ENCODE measurements around the gene FUT6.
"Not testable (repeated sequence)": the region's sequence is repeated elsewhere in the genome, so short reads cannot be mapped to it uniquely, and the experiment has no call there.

FUT6 gene, protein sequence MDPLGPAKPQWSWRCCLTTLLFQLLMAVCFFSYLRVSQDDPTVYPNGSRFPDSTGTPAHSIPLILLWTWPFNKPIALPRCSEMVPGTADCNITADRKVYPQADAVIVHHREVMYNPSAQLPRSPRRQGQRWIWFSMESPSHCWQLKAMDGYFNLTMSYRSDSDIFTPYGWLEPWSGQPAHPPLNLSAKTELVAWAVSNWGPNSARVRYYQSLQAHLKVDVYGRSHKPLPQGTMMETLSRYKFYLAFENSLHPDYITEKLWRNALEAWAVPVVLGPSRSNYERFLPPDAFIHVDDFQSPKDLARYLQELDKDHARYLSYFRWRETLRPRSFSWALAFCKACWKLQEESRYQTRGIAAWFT

DNA sequence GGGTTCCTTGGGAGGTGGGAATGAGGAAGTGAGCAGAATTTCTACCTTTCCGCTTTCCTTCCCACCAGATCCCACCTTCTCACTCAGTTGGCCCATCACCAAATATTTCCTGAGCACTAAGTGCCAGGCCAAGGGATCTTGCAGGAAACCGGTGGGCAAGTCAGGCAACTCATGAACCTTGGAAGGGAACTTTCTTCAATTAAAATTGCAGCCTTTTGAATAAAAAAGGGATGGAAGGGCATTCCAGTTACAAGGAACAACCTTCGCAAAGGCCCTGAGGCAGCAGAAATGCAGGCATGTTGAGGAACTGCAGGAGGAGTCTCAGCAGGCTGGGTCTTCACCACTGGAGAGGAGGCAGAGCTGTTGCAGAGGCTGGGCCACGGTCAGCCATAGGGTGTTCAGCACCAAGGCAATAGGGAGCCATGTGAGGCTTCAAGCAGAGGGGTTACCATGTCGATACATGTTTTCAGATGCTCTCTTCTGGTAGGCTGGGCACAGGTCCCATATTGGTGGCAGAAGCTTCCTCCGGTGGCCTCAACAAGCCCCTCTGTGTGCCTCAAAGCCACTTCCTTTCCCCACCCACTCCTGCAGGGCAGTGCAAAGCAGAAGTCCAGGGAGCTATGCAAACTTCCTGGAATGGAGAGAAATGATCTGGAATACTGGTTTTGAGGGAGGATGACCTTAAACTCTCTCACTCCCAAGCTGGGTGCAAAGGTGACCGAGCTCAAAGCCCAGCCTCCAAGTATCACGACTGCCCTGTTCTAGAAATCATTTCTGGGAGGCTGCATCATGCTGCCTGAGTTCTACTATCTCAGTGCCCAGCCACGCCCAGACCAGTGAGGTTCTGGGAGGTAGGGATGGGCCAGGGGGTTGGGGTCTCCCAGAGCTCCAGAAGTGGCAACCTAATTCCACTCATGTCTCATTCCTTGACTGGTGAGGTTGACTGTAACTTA lies at the start of gene FUT6:
TSS of gene FUT6 (minus strand) at position 638 of the 953 bp plus-strand sequence. CDS start 7,135 bp downstream, outside the sequence.
- no peak for DNase-seq (ENCODE audit: insufficient read length, low spot score)
- FAIRE-seq: no peak

DNA sequence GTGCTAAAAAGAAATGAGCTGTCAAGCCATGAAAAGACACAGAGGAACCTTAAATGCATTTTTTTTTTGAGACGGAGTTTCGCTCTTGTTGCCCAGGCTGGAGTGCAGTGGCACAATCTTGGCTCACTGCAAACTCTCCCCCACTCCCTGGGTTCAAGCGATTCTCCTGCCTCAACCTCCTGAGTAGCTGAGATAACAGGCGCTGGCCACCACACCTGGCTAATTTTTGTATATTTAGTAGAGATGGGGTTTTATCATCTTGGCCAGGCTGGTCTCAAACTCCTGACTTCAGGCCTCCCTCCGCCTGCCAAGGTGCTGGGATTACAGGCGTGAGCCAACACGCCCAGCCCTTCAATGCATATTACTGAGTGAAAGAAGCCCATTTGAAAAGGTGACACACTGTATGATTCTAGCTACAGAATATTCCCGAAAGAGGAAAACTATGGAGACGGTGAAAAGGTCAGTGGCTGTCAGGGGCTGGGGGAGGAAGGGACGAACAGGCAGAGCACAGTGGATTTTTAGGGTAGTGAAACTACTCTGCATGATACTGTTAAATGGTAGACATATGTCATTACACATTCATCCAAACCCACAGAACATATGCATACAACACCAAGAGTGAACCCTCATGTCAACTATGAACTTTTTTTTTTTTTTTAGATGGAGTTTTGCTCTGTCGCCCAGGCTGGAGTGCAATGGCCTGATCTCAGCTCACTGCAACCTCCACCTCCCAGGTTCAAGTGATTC lies 44.7 kb upstream of the FUT6 start:
- not testable (repeated sequence) for FAIRE-seq; DNase-seq (ENCODE audit: insufficient read length, low spot score)

DNA sequence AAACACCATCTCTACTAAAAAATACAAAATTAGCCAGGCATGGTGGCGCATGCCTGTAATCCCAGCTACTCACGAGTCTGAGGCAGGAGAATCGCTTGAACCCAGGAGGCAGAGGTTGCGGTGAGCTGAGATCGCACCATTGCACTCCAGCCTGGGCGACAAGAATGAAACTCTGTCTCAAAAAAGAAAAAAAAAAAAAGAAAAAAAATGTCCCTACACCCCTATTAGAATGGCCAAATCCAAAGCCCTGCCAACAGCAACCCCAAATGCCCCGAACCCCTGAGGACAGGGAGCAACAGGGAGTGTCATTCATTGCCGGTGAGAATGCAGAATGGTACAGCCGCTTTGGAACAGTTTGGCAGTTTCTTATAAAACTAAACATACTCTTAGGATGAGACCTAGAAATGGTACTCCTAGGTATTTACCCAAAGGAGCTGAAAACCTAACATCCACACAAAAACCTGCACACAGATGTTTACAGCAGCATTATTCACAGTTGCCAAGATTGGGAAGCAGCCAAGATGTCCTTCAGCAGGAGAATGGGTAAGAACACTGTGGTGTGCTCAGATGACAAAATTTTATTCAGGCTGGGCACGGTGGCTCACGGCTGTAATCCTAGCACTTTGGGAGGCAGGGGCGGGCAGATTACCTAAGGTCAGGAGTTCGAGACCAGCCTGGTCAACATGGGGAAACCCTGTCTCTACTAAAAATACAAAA lies 43.8 kb upstream of the FUT6 start:
- not testable (repeated sequence) for DNase-seq (ENCODE audit: insufficient read length, low spot score); FAIRE-seq

DNA sequence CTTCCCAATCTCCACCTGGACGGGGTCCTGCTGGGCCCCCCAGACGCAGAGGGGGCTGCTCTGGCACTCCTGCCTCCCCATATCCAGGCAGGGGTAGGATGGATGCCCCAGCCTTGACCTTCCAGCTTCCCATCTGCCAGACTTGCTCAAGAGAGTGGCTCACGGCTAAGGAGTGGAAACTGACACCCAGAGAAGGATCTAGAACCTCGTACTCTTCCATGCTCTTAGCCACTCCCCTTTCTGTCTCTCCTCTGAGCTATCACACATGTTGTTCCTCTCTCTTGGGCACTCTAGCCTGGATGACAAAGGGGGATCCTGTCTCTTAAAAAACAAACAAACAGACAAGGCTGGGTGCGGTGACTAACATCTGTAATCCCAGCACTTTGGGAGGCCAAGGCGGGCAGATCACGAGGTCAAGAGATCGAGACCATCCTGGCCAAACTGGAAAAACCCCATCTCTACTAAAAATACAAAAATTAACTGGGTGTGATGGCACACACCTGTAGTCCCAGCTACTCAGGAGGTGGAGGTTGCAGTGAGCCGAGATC lies 43.0 kb upstream of the FUT6 start:
- DNase-seq (ENCODE audit: insufficient read length, low spot score) (no peak), FAIRE-seq (no peak)

DNA sequence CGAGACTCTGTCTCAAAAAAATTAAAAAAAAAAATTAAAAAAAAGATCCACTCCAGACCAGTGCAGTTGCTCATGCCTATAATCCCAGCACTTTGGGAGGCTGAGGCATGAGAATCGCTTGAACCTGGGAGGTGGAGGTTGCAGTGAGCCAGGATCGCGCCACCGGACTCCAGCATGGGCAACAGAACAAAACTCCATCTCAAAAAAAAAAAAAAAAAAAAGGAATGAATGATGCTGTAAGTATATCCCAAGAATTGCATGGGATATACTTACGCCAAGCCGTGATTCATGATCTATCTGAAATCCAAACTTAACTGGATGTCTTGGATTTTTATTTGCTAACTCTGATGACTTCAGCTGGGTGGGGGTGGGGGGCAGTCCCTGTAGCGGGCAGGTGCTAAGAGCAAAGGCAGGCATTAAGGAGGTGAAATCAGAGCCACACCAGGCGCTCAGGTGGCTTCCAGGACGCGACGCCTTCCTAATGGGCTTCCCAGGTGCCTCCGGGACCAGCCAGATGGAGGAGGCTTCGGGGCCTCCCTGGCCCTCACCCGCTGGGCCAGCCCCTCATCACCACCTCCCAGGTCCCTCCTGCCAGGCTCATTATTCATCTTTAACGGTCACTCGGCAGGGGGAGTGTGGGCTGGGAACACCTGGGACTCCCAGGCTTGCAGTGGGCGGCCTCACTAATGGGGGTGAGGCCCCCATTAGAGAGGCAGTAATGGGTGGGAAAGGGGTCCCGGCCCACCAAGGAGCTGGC lies 42.2 kb upstream of the FUT6 start:
- DNase-seq (ENCODE audit: insufficient read length, low spot score): no peak
- FAIRE-seq: no peak

DNA sequence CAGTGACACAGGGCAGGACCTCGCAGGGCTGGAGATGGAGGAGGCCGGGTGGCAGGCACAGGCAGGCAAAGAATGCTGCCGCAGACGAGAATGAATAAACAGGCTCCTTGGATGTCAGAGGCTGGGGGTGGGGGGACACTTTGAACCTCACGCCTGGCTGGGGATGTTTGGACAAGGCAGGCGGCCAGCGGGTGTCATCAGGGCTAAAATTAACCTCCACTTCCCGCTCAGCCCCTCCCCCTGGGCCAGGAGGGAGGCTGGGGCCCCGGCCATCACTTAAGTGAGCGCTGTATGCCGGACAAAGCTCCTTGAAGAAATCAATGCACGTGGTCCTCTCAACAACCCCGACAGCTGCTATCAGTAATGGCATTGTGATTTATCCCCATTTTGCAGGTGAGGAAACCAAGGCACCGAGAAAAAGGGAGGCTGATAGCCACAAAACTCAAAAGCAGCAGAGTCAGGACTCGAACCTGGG lies 41.1 kb upstream of the FUT6 start:
- FAIRE-seq (no peak), DNase-seq (ENCODE audit: insufficient read length, low spot score) (no peak)

DNA sequence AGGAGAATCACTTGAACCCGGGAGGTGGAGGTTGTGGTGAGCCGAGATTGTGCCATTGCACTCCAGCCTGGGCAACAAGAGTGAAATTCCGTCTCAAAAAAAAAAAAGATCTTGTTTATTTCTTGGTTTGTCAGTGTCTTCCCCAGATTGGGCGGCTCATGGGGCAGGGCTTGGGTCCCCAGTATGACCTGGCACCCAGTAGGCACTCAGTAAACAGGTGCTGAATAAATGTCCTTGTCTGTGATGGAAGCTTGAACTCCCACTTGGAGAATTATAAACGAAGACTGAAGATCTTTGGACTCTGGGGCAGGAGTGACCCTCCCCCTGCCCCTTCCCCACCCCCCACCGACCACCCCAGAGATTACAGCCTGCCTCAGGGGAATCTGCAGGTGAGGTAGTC lies 40.7 kb upstream of the FUT6 start:
- DNase-seq (ENCODE audit: insufficient read length, low spot score): no peak
- no peak for FAIRE-seq

DNA sequence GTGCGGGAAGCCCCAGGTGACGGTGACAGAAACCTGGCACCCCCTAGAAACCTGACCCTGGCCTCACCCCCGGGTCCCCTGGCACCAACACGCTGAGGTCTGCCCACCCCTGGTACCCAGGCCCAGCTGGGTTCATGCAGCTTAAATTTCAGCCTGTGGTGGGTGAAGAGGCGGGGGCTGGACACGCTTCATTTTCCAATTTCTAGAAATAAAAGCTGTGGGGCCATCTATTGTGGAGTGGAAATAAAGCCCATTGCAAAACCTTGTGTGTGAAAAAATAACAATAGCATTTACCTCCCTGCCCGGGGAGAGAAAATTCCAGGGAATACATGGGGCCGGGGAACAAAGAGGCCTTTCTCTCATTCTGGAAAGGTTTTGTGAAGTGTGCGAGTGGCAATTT lies 38.4 kb upstream of the FUT6 start:
- no peak for FAIRE-seq
- no peak for DNase-seq (ENCODE audit: insufficient read length, low spot score)

DNA sequence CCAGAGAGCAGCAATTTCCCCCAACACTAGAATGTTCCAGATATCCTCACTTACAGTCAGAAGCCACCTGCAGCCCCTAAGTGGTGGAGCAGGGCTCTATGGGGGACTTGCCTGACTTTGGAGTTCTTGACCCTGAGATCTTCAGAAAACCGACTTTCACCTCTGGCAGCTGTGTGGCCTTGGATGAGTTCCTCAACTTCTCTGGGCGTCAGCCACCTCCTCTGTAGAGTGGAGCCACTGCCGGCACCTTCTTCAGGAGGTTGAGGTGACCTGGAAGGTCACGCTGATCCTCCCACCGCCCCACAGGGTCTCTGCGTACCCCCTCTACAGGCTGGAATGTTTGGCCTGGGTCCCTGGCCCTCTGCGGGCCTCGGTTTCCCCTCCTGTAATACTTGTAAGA lies 37.9 kb upstream of the FUT6 start:
- FAIRE-seq (no peak), DNase-seq (ENCODE audit: insufficient read length, low spot score) (no peak)

DNA sequence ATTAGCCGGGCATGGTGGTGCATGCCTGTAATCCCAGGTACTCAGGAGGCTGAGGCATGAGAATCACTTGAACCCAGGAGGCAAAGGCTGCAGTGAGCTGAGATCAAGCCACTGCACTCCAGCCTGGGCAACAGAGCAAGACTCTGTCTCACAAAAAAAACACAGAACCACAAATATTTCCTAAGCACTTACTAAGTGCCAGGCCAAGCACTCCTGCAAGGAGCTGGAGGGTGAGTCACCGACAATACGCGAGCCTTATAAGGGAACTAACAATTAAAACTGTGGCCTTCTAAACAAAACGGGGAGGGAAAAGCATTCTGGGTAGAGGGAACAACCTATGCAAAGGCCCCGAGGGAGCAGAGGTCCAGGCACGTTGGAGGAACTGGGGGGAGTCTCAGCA lies 35.0 kb upstream of the FUT6 start:
- FAIRE-seq; DNase-seq (ENCODE audit: insufficient read length, low spot score): not testable (repeated sequence)

DNA sequence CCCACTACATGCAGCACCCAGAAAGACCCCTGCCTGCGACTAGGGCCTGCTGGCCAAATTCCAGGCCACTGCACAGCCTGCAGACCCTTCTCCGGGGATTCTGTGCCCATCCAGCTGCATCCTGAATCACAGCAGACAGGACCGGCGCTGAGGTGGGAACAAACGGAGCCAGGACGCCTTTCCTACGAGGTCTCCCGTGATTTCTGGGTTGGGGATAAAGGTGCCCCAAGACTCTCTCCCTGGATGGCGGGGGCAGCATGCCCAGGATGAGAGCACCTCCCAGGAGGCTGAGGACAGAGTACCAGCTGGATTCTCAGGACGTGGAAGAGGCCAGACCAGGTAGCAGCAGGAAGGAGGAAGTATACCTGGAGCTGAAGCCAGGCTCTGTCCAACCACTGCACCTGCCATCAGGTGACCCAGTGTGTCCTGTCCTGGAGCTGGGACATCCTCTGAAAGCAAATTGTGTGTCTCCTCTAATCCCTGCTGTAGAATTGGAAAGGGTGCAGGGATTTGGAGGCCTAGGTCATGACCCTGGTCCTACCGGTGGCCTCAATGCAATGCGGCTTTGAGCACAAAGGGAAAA lies 34.2 kb upstream of the FUT6 start:
- FAIRE-seq (no peak), DNase-seq (ENCODE audit: insufficient read length, low spot score) (no peak)

DNA sequence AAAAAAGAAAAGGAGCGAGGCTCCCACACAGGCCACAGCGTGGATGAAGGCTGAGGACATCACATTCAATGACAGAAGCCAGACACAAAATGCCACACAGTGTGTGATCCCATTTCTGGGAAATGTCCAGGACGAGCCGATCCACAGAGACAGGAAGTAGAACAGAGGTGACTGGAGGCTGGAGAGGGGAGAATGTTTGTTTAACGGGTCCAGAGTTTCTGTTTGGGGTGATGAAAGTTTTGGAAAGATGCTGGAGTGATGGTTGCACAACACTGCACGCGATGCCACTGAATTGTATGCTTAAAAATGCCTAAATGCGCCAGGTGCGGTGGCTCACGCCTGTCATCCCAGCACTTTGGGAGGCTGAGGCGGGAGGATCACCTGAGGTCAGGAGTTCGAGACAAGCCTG lies 31.5 kb upstream of the FUT6 start:
- DNase-seq (ENCODE audit: insufficient read length, low spot score) (no peak), FAIRE-seq (no peak)

DNA sequence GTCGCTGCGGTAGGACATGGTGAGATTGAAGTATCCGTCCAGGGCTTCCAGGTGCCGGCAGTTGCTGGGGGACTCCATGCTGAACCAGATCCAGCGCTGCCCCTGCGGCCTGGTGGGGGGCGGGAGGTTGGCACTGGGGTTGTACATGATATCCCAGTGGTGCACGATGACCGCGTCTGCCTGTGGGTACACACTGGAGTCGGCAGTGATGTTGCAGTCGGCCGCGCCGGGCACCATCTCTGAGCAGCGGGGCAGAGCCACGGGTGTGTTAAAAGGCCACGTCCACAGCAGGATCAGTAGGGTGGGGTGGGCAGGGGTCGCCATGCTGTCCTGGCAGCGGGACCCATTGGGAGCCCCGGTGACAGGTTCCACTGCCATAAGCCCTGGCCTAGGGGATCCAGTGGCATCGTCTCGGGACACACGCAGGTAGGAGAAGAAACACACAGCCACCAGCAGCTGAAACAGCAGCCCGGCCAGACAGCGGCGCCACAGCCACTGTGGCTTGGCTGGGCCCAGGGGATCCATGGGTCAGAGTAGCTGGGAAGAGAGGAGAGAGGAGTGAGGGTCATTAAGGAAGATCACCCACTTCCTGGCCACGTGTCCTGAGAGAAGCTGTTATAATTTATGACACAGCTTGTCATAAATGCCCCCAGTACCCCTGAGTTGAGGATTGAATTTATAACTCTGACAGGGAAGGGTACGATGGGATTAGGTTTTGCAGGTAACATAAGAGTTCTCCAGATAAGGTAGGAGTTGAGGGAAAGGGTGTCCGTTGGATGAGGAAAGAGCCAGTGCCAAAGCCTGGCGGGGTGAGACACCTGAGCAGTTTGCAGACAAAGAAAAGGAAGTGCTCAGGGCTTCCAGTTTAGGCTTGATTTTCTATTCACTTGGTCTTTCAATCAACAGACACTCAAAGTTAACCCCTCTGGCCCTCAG lies 28.0 kb upstream of the FUT6 start:
- no peak for DNase-seq (ENCODE audit: insufficient read length, low spot score)
- no peak for FAIRE-seq

DNA sequence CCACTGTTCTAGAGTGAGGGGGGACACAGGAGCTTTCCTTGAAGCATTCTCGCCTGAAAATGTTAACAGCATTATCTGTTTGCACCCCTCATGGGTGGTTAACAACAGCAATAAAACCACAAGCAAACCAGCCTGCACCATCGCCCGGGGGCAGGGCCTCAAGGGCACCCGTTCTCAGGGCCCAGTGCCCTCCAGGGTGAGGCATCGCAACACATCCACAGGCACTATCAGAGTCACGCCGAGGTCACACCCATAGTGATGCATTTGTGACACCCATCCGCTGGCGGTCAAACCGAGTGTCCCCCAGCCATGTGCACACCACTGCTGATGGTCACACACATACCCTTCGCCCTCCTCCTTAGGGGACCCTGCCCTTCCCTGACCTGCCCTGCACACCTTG lies 26.3 kb upstream of the FUT6 start:
- DNase-seq (ENCODE audit: insufficient read length, low spot score): no peak
- no peak for FAIRE-seq

DNA sequence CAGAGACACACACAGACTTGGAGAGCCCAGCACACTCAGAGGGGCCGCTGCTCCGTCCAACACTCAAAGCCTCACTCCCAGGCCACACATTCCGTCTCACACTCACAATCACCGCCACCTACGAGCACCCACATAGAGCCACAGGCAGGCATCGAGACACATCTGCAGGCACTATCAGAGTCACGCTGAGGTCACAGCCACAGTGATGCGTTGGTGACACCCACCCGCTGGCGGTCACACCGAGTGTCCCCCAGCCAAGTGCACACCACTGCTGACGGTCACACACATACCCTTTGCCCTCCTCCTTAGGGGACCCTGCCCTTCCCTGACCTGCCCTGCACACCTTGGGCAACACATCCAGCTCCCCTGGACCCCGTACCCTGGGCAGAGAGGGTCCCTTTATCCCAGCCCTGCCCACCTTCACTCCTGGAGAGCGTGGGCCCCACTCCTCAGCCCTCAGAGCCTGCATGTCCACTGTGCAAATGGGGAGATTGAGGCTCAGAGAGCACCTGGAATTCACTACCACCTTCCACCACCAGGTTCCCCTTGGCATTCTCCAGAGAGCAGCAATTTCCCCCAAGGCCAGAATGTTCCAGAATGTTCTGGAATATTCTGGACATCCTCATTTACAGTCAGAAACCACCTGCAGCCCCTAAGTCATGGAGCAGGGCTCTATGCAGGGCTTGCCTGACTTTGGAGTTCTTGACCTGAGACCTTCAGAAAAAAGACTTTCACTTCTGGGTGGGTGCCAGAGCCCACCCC lies 25.4 kb upstream of the FUT6 start:
- no peak for DNase-seq (ENCODE audit: insufficient read length, low spot score)
- peak; percentile 9 for FAIRE-seq

DNA sequence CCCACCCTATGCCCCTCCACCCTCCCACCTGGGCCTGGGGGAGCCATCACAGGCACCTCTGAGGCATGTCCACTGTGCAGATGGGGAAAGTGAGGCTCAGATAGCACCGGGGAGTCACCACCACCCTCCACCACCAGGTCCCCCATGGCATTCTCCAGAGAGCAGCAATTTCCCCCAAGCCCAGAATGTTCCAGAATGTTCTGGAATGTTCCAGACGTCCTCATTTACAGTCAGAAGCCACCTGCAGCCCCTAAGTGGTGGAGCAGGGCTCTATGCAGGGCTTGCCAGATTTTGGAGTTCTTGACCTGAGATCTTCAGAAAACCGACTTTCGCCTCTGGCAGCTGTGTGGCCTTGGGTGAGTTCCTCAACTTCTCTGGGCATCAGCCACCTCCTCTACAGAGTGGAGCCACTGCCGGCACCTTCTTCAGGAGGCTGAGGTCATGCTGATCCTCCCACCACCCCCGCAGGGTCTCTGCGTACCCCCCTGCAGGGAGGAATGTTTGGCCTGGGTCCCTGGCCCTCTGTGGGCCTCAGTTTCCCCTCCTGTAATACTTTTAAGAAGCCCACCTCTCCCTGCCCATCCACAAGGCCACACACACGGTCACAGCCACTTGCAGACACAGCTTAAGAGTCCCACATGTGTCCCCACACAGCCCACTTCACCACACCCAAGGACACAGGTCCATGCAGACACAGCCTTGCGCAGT lies 24.7 kb upstream of the FUT6 start:
- DNase-seq (ENCODE audit: insufficient read length, low spot score) (no peak), FAIRE-seq (no peak)

Data from HTR-8/SVneo (cell line).